HFFc6 (cell line): ENCODE measurements around the gene MMADHC. TPM values are rescaled to one million over a fixed set of nuclear protein-coding genes. Genes with fewer than 3 reads are reported as not detected.

ENCODE experiments used
- DNase-seq: peaks from one replicate; pipeline ENCODE4 v3.0.0-alpha.2; 2018
- H3K27ac Mint-ChIP-seq: 2 replicates; pipeline ENCODE4 v1.8.0; 2020; ENCODE audit warnings: mild to moderate bottlenecking, mixed read lengths
- H3K27me3 Mint-ChIP-seq: 2 replicates; pipeline ENCODE4 v1.8.0; 2021; ENCODE audit warnings: mild to moderate bottlenecking, moderate library complexity, mixed read lengths; ENCODE audit not compliant: insufficient read depth
- H3K36me3 Mint-ChIP-seq: 2 replicates; pipeline ENCODE4 v1.8.0; 2021; ENCODE audit warnings: low read depth, mixed read lengths
- H3K4me1 Mint-ChIP-seq: 2 replicates; pipeline ENCODE4 v1.8.0; 2020; ENCODE audit warnings: low read depth, mixed read lengths
- H3K4me3 Mint-ChIP-seq: 2 replicates; pipeline ENCODE4 v1.8.0; 2020; ENCODE audit warnings: mild to moderate bottlenecking, moderate library complexity, mixed read lengths
- H3K9me3 Mint-ChIP-seq: 2 replicates; pipeline ENCODE4 v1.8.0; 2020; ENCODE audit warnings: mild to moderate bottlenecking, mixed read lengths
- CTCF ChIP-seq: fragments of 200-600 bp; sonication (generic); IDR thresholded peaks from 2 replicates; pipeline ENCODE4 v1.5.0; 2021; ENCODE audit warnings: antibody characterized with exemption, mild to moderate bottlenecking
- total RNA-seq, 6 experiments: library from RNA; stranded (reverse); fragmentation: NEBNext Ultra II Directional; extraction: Animal tissue kit (Norgen Biotek cat#: 25700); gene quantifications; 2 replicates in 1 of 6; 3 replicates in 5 of 6; pipeline ENCODE4 v1.2.3, GENCODE V29; 2021

The MMADHC gene
- total RNA-seq, 6 experiments from 2014 or later = 134 to 176 (median 154) TPM

- H3K4me1 Mint-ChIP-seq = peaks cover 54% of the 10 kb centered on the region
- TF ChIP-seq CTCF = no peak
- H3K27me3 Mint-ChIP-seq = 0 out of 2 replicates have a peak, but pooled peaks cover 2% of the 10 kb centered on the region
- H3K27ac Mint-ChIP-seq = peak overlapping the region; percentile 83
- DNase-seq = peak; percentile 84
- no peaks in the 10 kb centered on the region for H3K9me3 Mint-ChIP-seq
- peak overlapping the region; percentile 65 for H3K4me3 Mint-ChIP-seq
- 0 out of 2 replicates have a peak, but pooled peaks cover 11% of the 10 kb centered on the region for H3K36me3 Mint-ChIP-seq
These were observed 25.3 kb downstream of the MMADHC start for GRCh38 chr2:149562324-149562723.

GRCh38 chr2:149561309-149561926, 26.2 kb downstream of the MMADHC start:
- Mint-ChIP-seq H3K4me3 (peak overlapping the region; percentile 65; the same call in 1 of the 2 replicates), H3K4me1 (peaks cover 51% of the 10 kb centered on the region), H3K9me3 (no peaks in the 10 kb centered on the region), H3K27ac (peak overlapping the region; percentile 83), H3K27me3 (peaks cover 2% of the 10 kb centered on the region; the same call in 1 of the 2 replicates), H3K36me3 (0 out of 2 replicates have a peak, but pooled peaks cover 6% of the 10 kb centered on the region)
- peak; percentile 99 for TF ChIP-seq CTCF
- no peak for DNase-seq

GRCh38 chr2:149559341-149560068, 28.1 kb downstream of the MMADHC start:
- DNase-seq = no peak
- H3K4me1 Mint-ChIP-seq = peaks cover 48% of the 10 kb centered on the region
- H3K27me3 Mint-ChIP-seq = peaks cover 2% of the 10 kb centered on the region; the same call in 1 of the 2 replicates
- no peak for TF ChIP-seq CTCF
- H3K9me3 Mint-ChIP-seq = no peaks in the 10 kb centered on the region
- H3K4me3 Mint-ChIP-seq = no peak overlapping the region
- no peak overlapping the region for H3K27ac Mint-ChIP-seq
- no peaks in the 10 kb centered on the region for H3K36me3 Mint-ChIP-seq

- no peaks in the 10 kb centered on the region for H3K36me3 Mint-ChIP-seq
- no peak for DNase-seq
- no peak overlapping the region for H3K27ac Mint-ChIP-seq
- peaks cover 2% of the 10 kb centered on the region for H3K27me3 Mint-ChIP-seq
- peaks cover 17% of the 10 kb centered on the region for H3K4me1 Mint-ChIP-seq
- H3K9me3 Mint-ChIP-seq = no peaks in the 10 kb centered on the region
- TF ChIP-seq CTCF = no peak
- no peak overlapping the region for H3K4me3 Mint-ChIP-seq
These were observed 31.1 kb downstream of the MMADHC start for GRCh38 chr2:149556452-149556851.

- DNase-seq = no peak
- Mint-ChIP-seq H3K9me3 (no peaks in the 10 kb centered on the region), H3K27ac (no peak overlapping the region)
These were observed 34.7 kb downstream of the MMADHC start for GRCh38 chr2:149552830-149553229.

More at GRCh38 chr2:149552830-149553229, 34.7 kb downstream of the MMADHC start:
- H3K36me3 Mint-ChIP-seq = peaks cover 4% of the 10 kb centered on the region
- peaks cover 10% of the 10 kb centered on the region; the same call in 1 of the 2 replicates for H3K4me1 Mint-ChIP-seq
- H3K27me3 Mint-ChIP-seq = no peaks in the 10 kb centered on the region; the same call in none of the 2 replicates
- TF ChIP-seq CTCF = no peak
- no peak overlapping the region for H3K4me3 Mint-ChIP-seq
